Measurements from ENCODE around the gene CREBL2. TPM values are rescaled to one million over a fixed set of nuclear protein-coding genes. Genes with fewer than 3 reads are reported as not detected.
A peak's percentile ranks its signal among the peaks of the same experiment; 100 is the strongest.

CREBL2 gene
- total RNA-seq, 8 experiments from 2014 or later = 13.4 to 27.1 (median 16.6) TPM

- Histone ChIP-seq H3K4me3 (no peak overlapping the region), H3K4me1 (replicated peaks in 1 of 2) (peaks cover 0 to 9% of the 10 kb centered on the region in 2 donors), H3K27ac (no peak overlapping the region)
- in situ Hi-C loops (cut with MboI; ENCODE audit: low pct_unique_long_range_greater_than_20kb in 2 of 9, low sequenced_read_pairs in 9 of 9, unreplicated experiment in 9 of 9) = loop anchor here in 1 of 9 experiments (25.0 kb wide), 1 partner anchor 285 kb away; no protein-coding TSS in a partner anchor
- no peak for ATAC-seq (replicated peaks in 6 of 8)
- 47 to 100% (median 81%) methylated on average over 1 to 7 of the region's 8 CpGs for WGBS, 10 experiments
Measured at GRCh38 chr12:12671850-12672660, 60.4 kb downstream of the CREBL2 start.

DNA sequence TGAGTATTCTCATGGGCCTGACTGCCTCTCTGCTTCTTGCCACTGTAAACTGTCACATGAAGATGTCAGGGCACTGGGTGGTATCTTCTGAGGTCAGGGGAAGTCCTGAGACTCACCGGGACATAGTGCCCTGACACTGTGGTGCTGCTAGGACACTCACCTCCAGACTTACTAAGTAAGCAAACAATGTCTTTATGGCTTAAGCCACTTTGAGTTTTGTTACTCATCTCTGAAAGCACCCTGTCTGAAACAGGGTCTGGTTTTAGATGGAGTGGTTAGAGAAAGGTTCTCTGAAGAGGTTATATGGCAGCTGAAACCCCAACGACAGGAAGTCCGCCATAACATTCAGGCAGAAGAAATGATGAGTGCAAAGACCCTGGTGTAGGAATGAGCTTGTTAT, 61.6 kb downstream of the CREBL2 start:
- H3K4me3 ChIP-seq = no peak overlapping the region
- H3K27ac ChIP-seq = no peak overlapping the region
- no peak for ATAC-seq (replicated peaks in 6 of 8)
- in situ Hi-C loops (cut with MboI; ENCODE audit: low pct_unique_long_range_greater_than_20kb in 2 of 9, low sequenced_read_pairs in 9 of 9, unreplicated experiment in 9 of 9) = loop anchor here in 1 of 9 experiments (25.0 kb wide), 1 partner anchor 286 kb away; no protein-coding TSS in a partner anchor
- WGBS, 10 experiments = 80 to 100% (median 94%) methylated on average over 1 to 3 of the region's 3 CpGs; no CpG with 5 or more reads in 1 of the 10 experiments
- peaks cover 0 to 11% of the 10 kb centered on the region in 2 donors for H3K4me1 ChIP-seq (replicated peaks in 1 of 2)

- in situ Hi-C loops (cut with MboI; ENCODE audit: low pct_unique_long_range_greater_than_20kb in 2 of 9, low sequenced_read_pairs in 9 of 9, unreplicated experiment in 9 of 9) = loop anchor here in 2 of 9 experiments (25.0 kb wide), 2 partner anchors 289 to 314 kb away; partner anchors contain the start of genes BORCS5 (in 1 of the 2) and MANSC1 (in 1 of the 2)
- peaks cover 12 to 13% of the 10 kb centered on the region in 2 donors for H3K4me1 ChIP-seq (replicated peaks in 1 of 2)
- 0 to 50% (median 17%) methylated on average over 1 to 3 of the region's 3 CpGs; no CpG with 5 or more reads in 1 of the 10 experiments for WGBS, 10 experiments
- no peak for ATAC-seq (replicated peaks in 6 of 8)
- no peak overlapping the region for H3K27ac ChIP-seq
- H3K4me3 ChIP-seq = no peak overlapping the region
Measured at GRCh38 chr12:12676605-12677004, 64.9 kb downstream of the CREBL2 start.

DNA sequence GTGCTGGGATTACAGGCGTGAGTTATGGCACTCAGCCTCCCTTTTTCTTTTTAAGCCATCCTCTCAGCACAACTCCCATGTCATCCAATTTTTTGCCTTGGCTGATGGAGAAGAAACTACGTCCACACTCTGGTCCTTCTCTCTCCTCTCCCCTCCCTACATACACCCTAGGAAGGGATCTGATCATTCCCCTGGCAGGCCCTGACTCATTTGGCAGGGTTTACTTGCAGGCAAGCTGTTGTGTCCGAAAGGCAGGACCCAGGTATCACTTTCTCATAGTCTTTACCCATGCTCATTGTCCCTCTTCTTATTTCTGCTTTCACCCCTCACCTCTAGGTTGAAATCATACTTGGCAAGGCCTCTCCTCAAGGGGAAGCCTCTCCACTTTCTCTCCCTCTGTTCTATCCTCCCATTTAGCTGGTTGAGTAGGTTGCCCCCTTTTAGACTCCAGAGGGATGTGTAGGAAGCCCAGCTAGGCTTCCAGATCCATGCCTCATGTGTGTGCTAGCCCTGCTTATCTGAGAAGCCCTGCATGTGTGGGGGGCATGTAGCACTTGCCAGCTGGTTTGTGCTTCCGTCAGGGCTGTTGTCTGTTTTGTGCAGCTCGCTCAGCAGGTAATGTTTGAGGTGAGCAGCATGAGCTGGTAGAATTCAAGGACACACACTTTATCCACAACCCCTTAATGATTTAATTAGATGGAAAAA, 69.5 kb downstream of the CREBL2 start:
- H3K27ac ChIP-seq = no peak overlapping the region
- no peak for ATAC-seq (replicated peaks in 6 of 8)
- in situ Hi-C loops (cut with MboI; ENCODE audit: low pct_unique_long_range_greater_than_20kb in 2 of 9, low sequenced_read_pairs in 9 of 9, unreplicated experiment in 9 of 9) = loop anchor here in 2 of 9 experiments (25.0 kb wide), 2 partner anchors 294 to 319 kb away; partner anchors contain the start of genes BORCS5 (in 1 of the 2) and MANSC1 (in 1 of the 2)
- peaks cover 30 to 34% of the 10 kb centered on the region in 2 donors for H3K4me1 ChIP-seq (replicated peaks in 1 of 2)
- 60 to 100% (median 92%) methylated on average over 1 to 4 of the region's 5 CpGs; no CpG with 5 or more reads in 2 of the 10 experiments for WGBS, 10 experiments
- H3K4me3 ChIP-seq = no peak overlapping the region

- no peak overlapping the region for H3K27ac ChIP-seq
- ATAC-seq (replicated peaks in 6 of 8) = no peak
- peaks cover 30% of the 10 kb centered on the region in 2 donors for H3K4me1 ChIP-seq (replicated peaks in 1 of 2)
- in situ Hi-C loops (cut with MboI; ENCODE audit: low pct_unique_long_range_greater_than_20kb in 2 of 9, low sequenced_read_pairs in 9 of 9, unreplicated experiment in 9 of 9) = loop anchor here in 2 of 9 experiments (25.0 kb wide), 2 partner anchors 295 to 320 kb away; partner anchors contain the start of genes BORCS5 (in 1 of the 2) and MANSC1 (in 1 of the 2)
- peak overlapping the region in 4 of 5 donors; percentile 10 to 59 (median 48) for H3K4me3 ChIP-seq
Measured at GRCh38 chr12:12682284-12682683, 70.6 kb downstream of the CREBL2 start.

DNA sequence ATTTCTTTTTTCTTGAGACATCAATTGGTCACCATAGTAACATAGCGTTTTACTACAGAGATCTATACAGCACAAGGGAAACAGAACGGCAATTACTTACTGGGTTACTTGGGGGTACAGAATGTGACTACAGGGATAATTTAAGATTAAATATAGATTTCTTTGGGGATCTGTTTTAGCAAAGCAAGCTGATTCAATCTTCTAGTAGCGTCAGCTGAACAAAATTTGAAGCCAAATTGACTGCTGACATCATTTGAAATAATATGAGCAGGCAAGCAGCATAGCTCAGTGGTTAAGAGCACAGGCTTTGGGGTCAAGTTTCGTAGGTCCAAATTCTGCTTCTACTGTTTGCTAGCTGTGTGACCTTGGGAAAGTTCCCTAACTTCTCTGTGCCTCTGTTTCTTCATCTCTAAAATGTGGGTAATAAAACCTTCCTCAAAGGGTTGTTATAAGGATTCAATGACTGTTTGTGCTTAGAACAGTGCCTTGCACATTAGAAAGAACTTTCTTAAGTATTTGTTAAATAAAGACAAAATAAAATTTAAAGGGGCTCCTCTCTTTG, 71.5 kb downstream of the CREBL2 start:
- Histone ChIP-seq H3K4me1 (replicated peaks in 1 of 2) (peaks cover 29 to 30% of the 10 kb centered on the region in 2 donors), H3K27ac (peak overlapping the region; percentile 73 to 75), H3K4me3 (peak overlapping the region; percentile 44 to 59 (median 53))
- in situ Hi-C loops (cut with MboI; ENCODE audit: low pct_unique_long_range_greater_than_20kb in 2 of 9, low sequenced_read_pairs in 9 of 9, unreplicated experiment in 9 of 9) = loop anchor here in 2 of 9 experiments (25.0 kb wide), 2 partner anchors 296 to 321 kb away; partner anchors contain the start of genes BORCS5 (in 1 of the 2) and MANSC1 (in 1 of the 2)
- 11 to 90% (median 40%) methylated on average over 1 to 4 of the region's 4 CpGs for WGBS, 10 experiments
- no peak for ATAC-seq (replicated peaks in 6 of 8)

DNA sequence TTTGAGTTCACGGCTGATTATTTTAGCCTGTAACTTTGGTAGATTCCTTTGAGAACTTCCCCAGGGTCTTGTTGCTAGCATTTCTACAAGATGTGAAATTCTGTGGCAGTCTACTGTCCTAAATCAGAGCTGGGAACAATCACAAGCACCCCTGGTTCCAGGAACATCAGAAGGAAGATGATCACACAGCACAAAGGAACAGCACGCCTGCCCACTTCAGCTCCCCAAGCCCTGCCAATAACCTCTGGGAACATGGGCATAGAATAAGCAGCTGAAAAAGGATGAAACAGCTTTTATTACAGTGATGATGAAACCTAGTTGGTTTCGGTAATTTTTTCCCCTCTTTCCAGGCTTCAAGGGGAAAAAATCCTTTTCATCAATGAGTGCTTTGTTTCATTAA, 72.0 kb downstream of the CREBL2 start:
- H3K27ac ChIP-seq = peak overlapping the region; percentile 73 to 75
- ATAC-seq (replicated peaks in 6 of 8) = no peak
- peaks cover 29 to 30% of the 10 kb centered on the region in 2 donors for H3K4me1 ChIP-seq (replicated peaks in 1 of 2)
- peak overlapping the region; percentile 44 to 59 (median 53) for H3K4me3 ChIP-seq
- WGBS, 10 experiments = 0 to 57% (median 5%) methylated on average over 1 to 3 of the region's 3 CpGs
- in situ Hi-C loops (cut with MboI; ENCODE audit: low pct_unique_long_range_greater_than_20kb in 2 of 9, low sequenced_read_pairs in 9 of 9, unreplicated experiment in 9 of 9) = loop anchor here in 2 of 9 experiments (25.0 kb wide), 2 partner anchors 296 to 321 kb away; partner anchors contain the start of genes BORCS5 (in 1 of the 2) and MANSC1 (in 1 of the 2)

DNA sequence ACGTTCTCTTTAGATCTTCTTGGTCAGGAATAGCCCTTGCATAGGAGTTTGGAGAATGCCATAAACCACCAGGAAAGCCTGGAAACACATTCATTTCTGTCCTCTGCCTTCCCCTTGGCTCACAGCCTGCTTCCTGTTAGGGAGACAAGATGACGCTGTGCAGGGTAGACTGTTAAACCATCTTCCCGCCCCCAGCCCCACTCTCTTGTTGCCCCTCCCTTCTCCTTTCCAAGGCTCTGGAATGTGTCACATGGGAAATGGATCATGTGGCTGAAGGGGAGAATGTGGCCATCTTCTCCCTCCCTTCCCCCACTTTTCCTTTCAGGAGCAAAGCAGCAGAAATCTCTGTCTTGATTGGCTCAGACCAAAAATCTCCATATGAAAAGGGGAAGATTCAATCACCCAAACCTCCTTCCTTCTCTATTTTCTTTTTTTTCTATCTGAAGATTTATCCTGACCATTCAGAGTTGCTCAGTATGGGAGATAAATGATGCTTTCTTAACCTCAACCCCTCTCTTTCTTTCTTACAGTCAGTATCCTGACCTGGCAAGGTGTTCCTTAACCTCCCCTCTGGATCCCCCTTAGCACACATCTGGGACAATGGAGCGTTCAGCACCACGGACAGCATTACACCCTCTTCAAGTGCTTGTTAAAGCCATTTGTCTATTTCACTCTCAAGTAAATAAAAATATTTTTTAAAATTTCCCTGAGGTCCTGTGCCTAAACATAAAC, 72.9 kb downstream of the CREBL2 start:
- peak overlapping the region; percentile 44 to 59 (median 53) for H3K4me3 ChIP-seq
- in situ Hi-C loops (cut with MboI; ENCODE audit: low pct_unique_long_range_greater_than_20kb in 2 of 9, low sequenced_read_pairs in 9 of 9, unreplicated experiment in 9 of 9) = loop anchor here in 2 of 9 experiments (25.0 kb wide), 2 partner anchors 297 to 322 kb away; partner anchors contain the start of genes BORCS5 (in 1 of the 2) and MANSC1 (in 1 of the 2)
- peaks cover 29 to 30% of the 10 kb centered on the region in 2 donors for H3K4me1 ChIP-seq (replicated peaks in 1 of 2)
- ATAC-seq (replicated peaks in 6 of 8) = peak in 7 of 8 experiments; percentile 35 to 93 (median 89)
- 0% methylated on average over 1 to 4 of the region's 5 CpGs; no CpG with 5 or more reads in 4 of the 10 experiments for WGBS, 10 experiments
- peak overlapping the region; percentile 83 to 89 for H3K27ac ChIP-seq

DNA sequence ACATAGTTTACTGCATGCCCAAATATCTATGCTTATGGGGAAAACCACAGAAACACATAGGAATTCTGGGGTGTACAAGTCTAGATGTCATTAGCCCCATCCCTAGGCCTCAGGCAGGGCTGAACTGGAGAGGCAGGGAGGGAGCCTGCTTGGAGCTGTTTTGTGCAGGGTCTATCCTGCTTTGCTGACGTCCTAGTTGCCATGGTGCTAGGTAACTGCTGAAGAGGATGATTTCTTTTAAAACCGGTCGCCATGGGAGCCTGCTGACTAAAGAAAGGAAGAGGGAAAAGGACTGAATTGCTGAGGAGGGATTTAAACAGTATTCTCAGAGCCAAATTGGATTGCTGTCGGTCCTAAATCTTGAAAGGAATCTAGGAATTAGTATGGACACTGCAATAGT, 73.6 kb downstream of the CREBL2 start:
- Histone ChIP-seq H3K4me1 (replicated peaks in 1 of 2) (peaks cover 26 to 30% of the 10 kb centered on the region in 2 donors), H3K27ac (peak overlapping the region; percentile 83 to 89), H3K4me3 (peak overlapping the region; percentile 44 to 59 (median 53))
- peak in 5 of 8 experiments; percentile 78 to 83 (median 80) for ATAC-seq (replicated peaks in 6 of 8)
- WGBS, 10 experiments = 0 to 55% (median 0%) methylated on average over 1 to 4 of the region's 4 CpGs
- in situ Hi-C loops (cut with MboI; ENCODE audit: low pct_unique_long_range_greater_than_20kb in 2 of 9, low sequenced_read_pairs in 9 of 9, unreplicated experiment in 9 of 9) = loop anchor here in 2 of 9 experiments (25.0 kb wide), 2 partner anchors 298 to 323 kb away; partner anchors contain the start of genes BORCS5 (in 1 of the 2) and MANSC1 (in 1 of the 2)

DNA sequence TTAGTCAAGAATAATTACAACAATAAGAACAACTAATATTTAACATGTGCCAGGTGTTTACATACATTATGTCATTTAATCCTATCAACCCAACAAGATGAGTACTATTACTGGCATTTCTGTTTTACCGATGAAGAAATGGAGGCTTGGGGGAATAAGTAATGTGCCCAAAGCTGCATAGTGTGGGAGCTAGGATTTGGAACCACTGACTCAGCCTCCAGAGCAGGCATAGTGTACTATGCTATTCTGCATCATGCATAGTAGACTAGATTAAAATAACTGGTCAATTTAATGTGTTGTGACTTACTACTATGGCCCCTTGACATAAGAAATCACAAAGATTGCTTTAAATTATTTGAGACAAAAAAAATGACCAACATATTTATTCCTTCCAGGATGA, 74.8 kb downstream of the CREBL2 start:
- Histone ChIP-seq H3K4me1 (replicated peaks in 1 of 2) (peaks cover 18 to 24% of the 10 kb centered on the region in 2 donors), H3K4me3 (no peak overlapping the region), H3K27ac (no peak overlapping the region)
- 100% methylated on average over 1 of the region's 1 CpG; no CpG with 5 or more reads in 6 of the 10 experiments for WGBS, 10 experiments
- in situ Hi-C loops (cut with MboI; ENCODE audit: low pct_unique_long_range_greater_than_20kb in 2 of 9, low sequenced_read_pairs in 9 of 9, unreplicated experiment in 9 of 9) = loop anchor here in 2 of 9 experiments (25.0 kb wide), 2 partner anchors 299 to 324 kb away; partner anchors contain the start of genes BORCS5 (in 1 of the 2) and MANSC1 (in 1 of the 2)
- ATAC-seq (replicated peaks in 6 of 8) = no peak

DNA sequence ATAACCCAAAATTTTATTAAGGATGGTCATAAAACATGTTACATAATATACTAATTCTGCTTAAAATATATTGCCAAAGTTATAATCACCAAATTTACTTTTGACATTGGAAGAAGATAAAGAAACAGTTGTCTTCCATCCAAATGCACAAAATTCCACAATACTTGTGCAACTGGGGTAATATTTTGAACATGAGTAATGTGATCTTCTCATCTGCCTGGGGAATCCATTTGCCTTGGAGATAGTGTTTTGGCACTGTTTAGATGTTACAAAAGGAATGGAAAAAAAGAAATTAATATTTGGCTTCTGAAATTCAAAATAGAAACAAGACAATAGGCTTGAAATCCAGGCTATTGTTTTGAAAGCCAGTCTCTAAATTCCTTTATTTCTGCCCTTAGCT, 75.2 kb downstream of the CREBL2 start:
- no peak overlapping the region for H3K4me3 ChIP-seq
- in situ Hi-C loops (cut with MboI; ENCODE audit: low pct_unique_long_range_greater_than_20kb in 2 of 9, low sequenced_read_pairs in 9 of 9, unreplicated experiment in 9 of 9) = loop anchor here in 2 of 9 experiments (25.0 kb wide), 2 partner anchors 300 to 325 kb away; partner anchors contain the start of genes BORCS5 (in 1 of the 2) and MANSC1 (in 1 of the 2)
- no peak overlapping the region for H3K27ac ChIP-seq
- peaks cover 14 to 23% of the 10 kb centered on the region in 2 donors for H3K4me1 ChIP-seq (replicated peaks in 1 of 2)
- ATAC-seq (replicated peaks in 6 of 8) = no peak
